Astrocyte of the cerebellum (primary cell): ENCODE data around the gene PDLIM4.

Experiments
- DNase-seq: peaks from one replicate; pipeline ENCODE4 v3.0.0-alpha.2; 2011; ENCODE audit warnings: low read depth
- H3K4me3 ChIP-seq: 2 replicates; pipeline ENCODE4 v1.5.1; 2011; ENCODE audit warnings: mild to moderate bottlenecking, low read depth, low read length, moderate library complexity
- in situ Hi-C: cut with HindIII; loops from 2 replicates; pipeline ENCODE4 v1.10.0; 2017; ENCODE audit warnings: low sequenced_read_pairs
- TF ChIP-seq, protein P1 (sequence below): IDR thresholded peaks from 2 replicates; pipeline ENCODE4 v1.5.1; 2012; ENCODE audit warnings: low read length, low read depth, moderate library complexity, mild to moderate bottlenecking; ENCODE audit errors: missing control alignments

The PDLIM4 gene

DNA sequence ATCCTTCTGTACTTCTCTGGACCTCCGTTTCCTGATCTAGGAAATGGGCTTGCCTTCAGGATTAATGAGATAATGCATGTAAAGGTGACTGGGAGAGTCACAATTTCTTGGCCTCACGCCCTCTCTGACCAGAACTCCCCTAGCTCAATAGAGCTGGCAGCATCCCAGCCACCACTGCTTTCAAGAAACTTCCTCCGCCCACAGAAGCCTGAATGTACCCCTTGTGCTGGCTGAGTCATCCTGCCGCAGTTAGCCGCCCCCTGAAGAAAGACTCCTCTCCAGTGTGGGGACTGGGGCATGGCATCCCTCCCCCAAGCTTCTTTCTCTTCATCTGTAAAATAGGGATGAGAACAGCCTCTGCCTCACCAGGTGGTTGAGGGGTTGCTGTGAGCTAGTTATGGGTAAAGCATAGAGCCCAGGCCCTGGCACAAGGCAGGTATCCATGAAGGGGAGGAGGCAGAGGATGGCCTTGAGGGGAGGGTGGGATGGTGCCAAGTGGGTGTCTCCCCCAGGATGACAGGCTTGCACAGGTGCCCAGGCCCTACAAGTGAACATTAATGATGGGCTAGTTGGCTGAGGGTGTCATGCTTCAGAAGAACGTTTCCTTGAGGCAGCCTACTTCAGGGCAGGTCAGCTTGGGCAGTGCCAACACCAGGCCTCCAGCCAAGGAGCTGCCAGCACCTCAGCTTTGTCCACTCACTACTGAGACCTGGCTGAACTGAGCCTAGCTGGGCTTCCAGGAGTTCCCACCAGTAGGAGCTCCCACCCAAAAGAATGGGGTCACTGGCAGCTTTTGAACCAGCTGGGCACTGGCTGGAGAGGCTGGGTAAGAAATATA, 3.4 kb downstream of the PDLIM4 start:
- DNase-seq, result peak; percentile 95
- in situ Hi-C loops, result loop anchor here (5.0 kb wide), 1 partner anchor 69 kb away; no protein-coding TSS in a partner anchor
- TF ChIP-seq, protein P1, sequence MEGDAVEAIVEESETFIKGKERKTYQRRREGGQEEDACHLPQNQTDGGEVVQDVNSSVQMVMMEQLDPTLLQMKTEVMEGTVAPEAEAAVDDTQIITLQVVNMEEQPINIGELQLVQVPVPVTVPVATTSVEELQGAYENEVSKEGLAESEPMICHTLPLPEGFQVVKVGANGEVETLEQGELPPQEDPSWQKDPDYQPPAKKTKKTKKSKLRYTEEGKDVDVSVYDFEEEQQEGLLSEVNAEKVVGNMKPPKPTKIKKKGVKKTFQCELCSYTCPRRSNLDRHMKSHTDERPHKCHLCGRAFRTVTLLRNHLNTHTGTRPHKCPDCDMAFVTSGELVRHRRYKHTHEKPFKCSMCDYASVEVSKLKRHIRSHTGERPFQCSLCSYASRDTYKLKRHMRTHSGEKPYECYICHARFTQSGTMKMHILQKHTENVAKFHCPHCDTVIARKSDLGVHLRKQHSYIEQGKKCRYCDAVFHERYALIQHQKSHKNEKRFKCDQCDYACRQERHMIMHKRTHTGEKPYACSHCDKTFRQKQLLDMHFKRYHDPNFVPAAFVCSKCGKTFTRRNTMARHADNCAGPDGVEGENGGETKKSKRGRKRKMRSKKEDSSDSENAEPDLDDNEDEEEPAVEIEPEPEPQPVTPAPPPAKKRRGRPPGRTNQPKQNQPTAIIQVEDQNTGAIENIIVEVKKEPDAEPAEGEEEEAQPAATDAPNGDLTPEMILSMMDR, result no peak
- H3K4me3 ChIP-seq, result peak overlapping the region; percentile 80

DNA sequence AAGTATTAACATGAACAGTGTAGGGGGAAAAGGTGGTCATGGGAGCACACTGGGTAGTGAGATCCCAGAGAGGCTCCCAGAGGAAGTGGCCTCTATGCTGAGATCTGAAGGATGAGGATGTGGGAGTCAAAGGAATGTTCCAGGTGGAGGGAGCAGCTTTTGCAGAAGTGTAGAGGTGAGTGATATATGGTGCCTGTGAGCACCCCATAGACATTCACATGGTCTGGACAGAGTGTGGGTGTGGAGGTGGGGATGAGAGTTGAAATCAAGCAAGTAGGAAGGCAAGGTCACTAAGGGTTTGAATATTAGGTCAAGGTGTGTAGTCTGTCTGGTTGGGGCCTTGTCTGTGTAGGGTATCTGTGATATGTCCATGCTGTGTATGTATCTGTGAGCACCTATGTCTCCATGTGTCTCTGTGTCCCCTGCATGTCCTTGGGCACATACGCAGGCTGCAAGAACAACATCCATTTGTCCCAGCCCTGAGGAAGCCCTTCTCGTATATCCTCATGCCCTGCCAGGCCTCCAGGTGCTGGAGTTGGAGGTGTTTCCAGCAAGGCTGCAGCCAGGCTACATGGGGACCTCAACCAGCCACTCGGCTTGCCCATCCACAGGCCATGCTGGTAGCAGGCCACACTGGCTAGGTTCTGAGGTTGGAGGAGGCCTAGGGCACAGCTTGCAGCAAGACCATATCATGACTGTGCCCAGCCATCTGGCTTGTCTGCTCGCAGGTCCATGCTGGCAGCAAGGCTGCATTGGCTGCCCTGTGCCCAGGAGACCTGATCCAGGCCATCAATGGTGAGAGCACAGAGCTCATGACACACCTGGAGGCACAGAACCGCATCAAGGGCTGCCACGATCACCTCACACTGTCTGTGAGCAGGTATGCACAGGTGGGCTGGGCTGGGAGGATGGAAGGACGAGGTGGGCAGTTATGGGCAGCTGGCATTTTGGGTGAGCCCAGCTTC, 4.7 kb downstream of the PDLIM4 start:
- TF ChIP-seq, protein P1, result no peak
- no peak overlapping the region for H3K4me3 ChIP-seq
- in situ Hi-C loops, result loop anchor here (5.0 kb wide), 1 partner anchor 70 kb away; no protein-coding TSS in a partner anchor
- no peak for DNase-seq

- TF ChIP-seq, protein P1, result no peak
- in situ Hi-C loops, result loop anchor here (5.0 kb wide), 1 partner anchor 71 kb away; no protein-coding TSS in a partner anchor
- no peak for DNase-seq
These were observed 5.5 kb downstream of the PDLIM4 start for GRCh38 chr5:132262882-132263547.

DNA sequence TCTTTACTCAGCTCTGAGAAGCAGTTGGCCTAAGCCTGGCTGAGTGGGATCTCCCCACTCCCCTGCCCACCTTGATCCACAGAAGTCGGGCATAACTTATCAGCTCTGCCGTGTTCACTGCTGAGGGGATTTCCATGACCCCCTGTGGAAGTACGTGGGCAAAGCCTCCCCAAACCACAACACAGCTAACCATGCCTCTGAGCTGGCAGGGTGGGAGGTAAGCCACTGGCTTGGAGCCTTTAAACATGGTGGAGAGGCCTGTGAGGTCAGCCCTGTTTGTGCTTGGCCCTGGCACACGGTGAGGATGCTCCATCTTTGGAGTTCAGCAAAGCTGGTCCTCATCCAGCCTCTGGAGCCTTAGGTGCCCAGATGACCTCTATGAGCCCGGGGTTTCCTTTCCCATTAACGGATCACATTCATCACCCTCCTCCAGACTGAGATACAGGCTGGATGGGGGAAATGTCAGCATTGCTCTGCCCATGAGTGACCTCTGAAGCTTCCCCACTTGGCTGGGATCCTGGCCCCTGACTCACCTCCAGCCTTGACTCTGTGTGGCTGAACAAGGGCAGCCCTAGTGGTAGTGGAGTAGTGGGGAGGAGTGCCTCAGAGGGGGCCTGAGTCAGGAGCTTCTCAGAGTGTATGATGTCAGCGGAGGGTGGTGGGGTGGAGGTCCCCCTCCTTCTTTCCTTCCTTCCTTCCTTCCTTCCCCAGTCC, 6.2 kb downstream of the PDLIM4 start:
- TF ChIP-seq, protein P1, result peak; percentile 19
- DNase-seq, result peak; percentile 55
- in situ Hi-C loops, result loop anchor here (5.0 kb wide), 1 partner anchor 71 kb away; no protein-coding TSS in a partner anchor
- no peak overlapping the region for H3K4me3 ChIP-seq

More at GRCh38 chr5:132262882-132263547, 5.5 kb downstream of the PDLIM4 start:
- no peak overlapping the region for H3K4me3 ChIP-seq

GRCh38 chr5:132264546-132265335, 7.2 kb downstream of the PDLIM4 start:
- in situ Hi-C loops, result loop anchor here (5.0 kb wide), 1 partner anchor 72 kb away; no protein-coding TSS in a partner anchor
- TF ChIP-seq, protein P1, result no peak
- DNase-seq, result no peak
- no peak overlapping the region for H3K4me3 ChIP-seq
